Uterus (tissue), 4 donors: ENCODE results near the gene ADGRD1. TPM values are rescaled to one million over a fixed set of nuclear protein-coding genes. Genes with fewer than 3 reads are reported as not detected.
"Not testable (repeated sequence)": the region's sequence is repeated elsewhere in the genome, so short reads cannot be mapped to it uniquely, and the experiment has no call there.

ENCODE experiments used
- DNase-seq, 2 donors: peaks; one replicate each; pipeline ENCODE4 v3.0.0-alpha.2; 2019 to 2020
- H3K27ac ChIP-seq, 2 donors: fragments of 200-600 bp; sonication (generic); 1 replicate in 1 of 2; 2 replicates in 1 of 2; pipeline ENCODE4 v1.5.1; 2016 to 2018
- H3K27me3 ChIP-seq, 2 donors: fragments of 200-600 bp; sonication (generic); one replicate each; pipeline ENCODE4 v1.5.1; 2018 to 2019; ENCODE audit warnings: control low read depth in 1 of 2
- H3K36me3 ChIP-seq, 2 donors: fragments of 200-600 bp; sonication (generic); one replicate each; pipeline ENCODE4 v1.5.1; 2019; ENCODE audit warnings: control low read depth in 1 of 2
- H3K4me1 ChIP-seq, 2 donors: fragments of 200-600 bp; sonication (generic); one replicate each; pipeline ENCODE4 v1.5.1; 2018 to 2019; ENCODE audit warnings: control low read depth in 1 of 2
- H3K4me3 ChIP-seq, 2 donors: fragments of 200-600 bp; sonication (generic); 1 replicate in 1 of 2; 2 replicates in 1 of 2; pipeline ENCODE4 v1.5.1; 2018 to 2019; ENCODE audit warnings: mild to moderate bottlenecking in 1 of 2
- H3K9me3 ChIP-seq, 2 donors: fragments of 200-600 bp; sonication (generic); one replicate each; pipeline ENCODE4 v1.5.1; 2019; ENCODE audit warnings: control low read depth in 1 of 2
- CTCF ChIP-seq, 4 experiments: fragments of 200-600 bp in 2 of 4; fragments of 450-650 bp in 2 of 4; sonication (generic) in 2 of 4; IDR thresholded peaks; one replicate each; pipeline ENCODE4 v1.5.1; 2016 to 2019; ENCODE audit warnings: antibody characterized with exemption in 4 of 4, mild to moderate bottlenecking in 2 of 4, moderate library complexity in 1 of 4
- POLR2A ChIP-seq, 2 donors: fragments of 450-650 bp; IDR thresholded peaks; one replicate each; pipeline ENCODE4 v1.6.1; 2016; ENCODE audit warnings: antibody characterized with exemption in 2 of 2, mild to moderate bottlenecking in 1 of 2, moderate library complexity in 1 of 2
- intact Hi-C: fragments of 100-400 bp; cut with DNase I; formaldehyde crosslinking; loops from one replicate; pipeline ENCODE4 v1.15.1; 2023; ENCODE audit warnings: low total_unique reads
- total RNA-seq, 4 donors: library from RNA; depleted of rRNA in 3 of 4; stranded (reverse); fragments of >200 nt in 3 of 4; gene quantifications; one replicate each; pipeline versions ENCODE4 v1.1.0 to v1.2.4, GENCODE V29; 2014 to 2023
- donor health status: DM: yes; HTN: yes; CAD: no.

Gene ADGRD1
- total RNA-seq, 4 donors from 2014 or later, result 13.5 to 89.9 (median 33.7) TPM

GRCh38 chr12:131066207-131066885, 112.6 kb downstream of the ADGRD1 start:
- peak in 1 of 2 donors; percentile 11 for DNase-seq
- Histone ChIP-seq H3K36me3 (no peaks in the 10 kb centered on the region), H3K4me3 (no peak overlapping the region), H3K9me3 (no peaks in the 10 kb centered on the region), H3K27me3 (no peaks in the 10 kb centered on the region), H3K4me1 (peaks cover 0 to 7% of the 10 kb centered on the region in 2 donors), H3K27ac (no peak overlapping the region)
- no peak for TF ChIP-seq POLR2A (IDR thresholded peaks at IDR 0.05)
- TF ChIP-seq CTCF (IDR thresholded peaks at IDR 0.05), result no peak
- intact Hi-C loops, result no loop called here

GRCh38 chr12:131066886-131067490, 113.3 kb downstream of the ADGRD1 start:
- H3K4me1 ChIP-seq, result peaks cover 0 to 7% of the 10 kb centered on the region in 2 donors
- H3K36me3 ChIP-seq, result no peaks in the 10 kb centered on the region
- H3K27me3 ChIP-seq, result no peaks in the 10 kb centered on the region
- DNase-seq, result peak in 1 of 2 donors; percentile 40
- H3K27ac ChIP-seq, result no peak overlapping the region
- intact Hi-C loops, result no loop called here
- H3K4me3 ChIP-seq, result no peak overlapping the region
- no peaks in the 10 kb centered on the region for H3K9me3 ChIP-seq
- TF ChIP-seq CTCF (IDR thresholded peaks at IDR 0.05), result no peak

- H3K27me3 ChIP-seq, result no peaks in the 10 kb centered on the region
- TF ChIP-seq POLR2A (IDR thresholded peaks at IDR 0.05) (no peak), CTCF (IDR thresholded peaks at IDR 0.05) (no peak)
- no peak overlapping the region for H3K4me3 ChIP-seq
- H3K9me3 ChIP-seq, result no peaks in the 10 kb centered on the region
- H3K27ac ChIP-seq, result no peak overlapping the region
- intact Hi-C loops, result no loop called here
- peaks cover 0 to 7% of the 10 kb centered on the region in 2 donors for H3K4me1 ChIP-seq
- H3K36me3 ChIP-seq, result no peaks in the 10 kb centered on the region
- no peak for DNase-seq
Measured at GRCh38 chr12:131067981-131068851, 114.5 kb downstream of the ADGRD1 start.

- intact Hi-C loops, DNase-seq, H3K27me3 ChIP-seq, H3K4me3 ChIP-seq, H3K9me3 ChIP-seq, H3K36me3 ChIP-seq, H3K4me1 ChIP-seq, H3K27ac ChIP-seq: not testable (repeated sequence)
Measured at GRCh38 chr12:131068926-131069720, 115.4 kb downstream of the ADGRD1 start.

GRCh38 chr12:131070136-131070535, 116.4 kb downstream of the ADGRD1 start:
- intact Hi-C loops, H3K9me3 ChIP-seq, H3K27me3 ChIP-seq, H3K27ac ChIP-seq, H3K4me1 ChIP-seq, DNase-seq, H3K36me3 ChIP-seq, H3K4me3 ChIP-seq: not testable (repeated sequence)

- intact Hi-C loops, H3K27me3 ChIP-seq, H3K27ac ChIP-seq, H3K4me1 ChIP-seq, H3K9me3 ChIP-seq, H3K4me3 ChIP-seq, H3K36me3 ChIP-seq: not testable (repeated sequence)
- peak in 1 of 2 donors; percentile 6 for DNase-seq
Measured at GRCh38 chr12:131070668-131071067, 117.0 kb downstream of the ADGRD1 start.

- DNase-seq, result peak in 1 of 2 donors; percentile 7
- H3K27ac ChIP-seq, H3K36me3 ChIP-seq, intact Hi-C loops, H3K4me3 ChIP-seq, H3K4me1 ChIP-seq, H3K27me3 ChIP-seq, H3K9me3 ChIP-seq: not testable (repeated sequence)
Measured at GRCh38 chr12:131071234-131071820, 117.6 kb downstream of the ADGRD1 start.

- peak in 1 of 2 donors; percentile 4 for DNase-seq
- H3K9me3 ChIP-seq, H3K4me3 ChIP-seq, H3K4me1 ChIP-seq, intact Hi-C loops, H3K27ac ChIP-seq, H3K27me3 ChIP-seq, H3K36me3 ChIP-seq: not testable (repeated sequence)
Measured at GRCh38 chr12:131071950-131072349, 118.2 kb downstream of the ADGRD1 start.
